ENCODE results near the gene ATP10A. TPM values are rescaled to one million over a fixed set of nuclear protein-coding genes. Genes with fewer than 3 reads are reported as not detected.
"Not testable (repeated sequence)": the region's sequence is repeated elsewhere in the genome, so short reads cannot be mapped to it uniquely, and the experiment has no call there.

The ATP10A gene
- total RNA-seq, 1 experiment from 2014 or later = 0.02 TPM

DNA sequence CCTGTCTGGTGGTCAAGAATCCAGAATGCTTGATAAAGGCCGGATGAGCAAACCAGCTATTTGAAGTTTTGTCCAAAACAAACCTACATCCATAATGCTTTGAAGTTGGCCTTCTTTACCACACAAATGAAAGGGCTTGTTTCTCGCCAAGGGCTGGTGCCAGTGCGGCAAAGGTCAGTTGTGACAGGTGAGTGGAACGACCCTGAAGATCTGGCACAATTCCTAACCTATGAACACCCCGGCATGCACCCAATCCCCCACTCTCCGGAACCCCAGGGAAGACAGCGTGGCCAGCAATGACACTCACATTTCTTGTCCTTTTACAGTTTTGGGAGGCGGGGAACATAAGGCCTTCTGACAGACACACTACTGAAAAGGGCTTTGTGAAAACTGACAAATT lies 90.6 kb downstream of the ATP10A start (continued):
- no peak for TF ChIP-seq REST (IDR thresholded peaks at IDR 0.05; ENCODE audit: low read depth)

DNA sequence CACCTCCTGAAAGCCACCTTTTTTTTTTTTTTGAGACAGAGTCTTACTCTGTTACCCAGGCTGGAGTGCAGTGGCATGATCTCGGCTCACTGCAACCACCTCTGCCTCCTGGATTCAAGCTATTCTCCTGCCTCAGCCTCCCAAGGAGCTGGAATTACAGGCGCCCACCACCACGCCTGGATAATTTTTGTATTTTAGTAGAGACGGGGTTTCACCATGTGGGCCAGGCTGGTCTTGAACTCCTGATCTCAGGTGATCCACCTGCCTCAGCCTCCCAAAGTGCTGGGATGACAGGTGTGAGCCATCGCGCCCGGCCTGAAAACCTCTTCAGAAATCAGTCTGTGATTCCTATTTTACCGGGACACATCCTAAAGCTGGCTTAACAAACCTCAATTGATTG lies 91.4 kb downstream of the ATP10A start:
- ATAC-seq; POLR2A ChIA-PET; H4K20me1 ChIP-seq (ENCODE audit: insufficient read depth); H3K9ac ChIP-seq (ENCODE audit: low read length); intact Hi-C loops (cut with micrococcal nuclease); DNase-seq (ENCODE audit: low read depth, low spot score); H3K27me3 ChIP-seq (ENCODE audit: insufficient read depth, low read length); H3K36me3 ChIP-seq (ENCODE audit: control insufficient read depth in 1 of 2, insufficient read depth in 2 of 2, low read length in 2 of 2); H3K4me1 ChIP-seq (ENCODE audit: control insufficient read depth in 1 of 2, insufficient read depth in 2 of 2, low read length in 2 of 2); RAD21 ChIA-PET (ENCODE audit: low non-redundant PET in 1 of 2, low total read pairs in 2 of 2, uncharacterized antibody in 2 of 2, unreplicated experiment in 2 of 2); H3K4me3 ChIP-seq (replicated peaks in 1 of 2; ENCODE audit: low read depth in 1 of 2, low read length in 2 of 2); H3K79me2 ChIP-seq (ENCODE audit: insufficient read depth, low read length); H3K27ac ChIP-seq (ENCODE audit: low read depth, low read length); BruUV-seq (replicated peaks); H3K9me2 ChIP-seq (ENCODE audit: insufficient read depth); H3K4me2 ChIP-seq (ENCODE audit: low read length); CTCF ChIA-PET; H2AFZ ChIP-seq (ENCODE audit: low read depth, low read length, poor library complexity, severe bottlenecking): not testable (repeated sequence)
- peaks cover 0 to 18% of the 10 kb centered on the region in 2 experiments; a peak in 2 of 4 replicates for H3K9me3 ChIP-seq (ENCODE audit: control insufficient read depth in 1 of 2, insufficient read depth in 1 of 2, low read depth in 1 of 2, low read length in 2 of 2)

- POLR2A ChIA-PET = no interaction called here
- no TSS peak for BruUV-seq (replicated peaks)
- Histone ChIP-seq H3K4me3 (replicated peaks in 1 of 2; ENCODE audit: low read depth in 1 of 2, low read length in 2 of 2) (no peak overlapping the region), H3K36me3 (ENCODE audit: control insufficient read depth in 1 of 2, insufficient read depth in 2 of 2, low read length in 2 of 2) (no peaks in the 10 kb centered on the region), H3K27me3 (ENCODE audit: insufficient read depth, low read length) (no peaks in the 10 kb centered on the region), H3K4me2 (ENCODE audit: low read length) (no peak overlapping the region), H3K4me1 (ENCODE audit: control insufficient read depth in 1 of 2, insufficient read depth in 2 of 2, low read length in 2 of 2) (no peaks in the 10 kb centered on the region), H3K79me2 (ENCODE audit: insufficient read depth, low read length) (no peaks in the 10 kb centered on the region), H3K9ac (ENCODE audit: low read length) (no peak overlapping the region), H4K20me1 (ENCODE audit: insufficient read depth) (no peaks in the 10 kb centered on the region), H2AFZ (ENCODE audit: low read depth, low read length, poor library complexity, severe bottlenecking) (no peak overlapping the region), H3K27ac (ENCODE audit: low read depth, low read length) (no peak overlapping the region), H3K9me3 (ENCODE audit: control insufficient read depth in 1 of 2, insufficient read depth in 1 of 2, low read depth in 1 of 2, low read length in 2 of 2) (peaks cover 0 to 22% of the 10 kb centered on the region in 2 experiments; a peak in 2 of 4 replicates), H3K9me2 (ENCODE audit: insufficient read depth) (no peaks in the 10 kb centered on the region)
- RAD21 ChIA-PET (ENCODE audit: low non-redundant PET in 1 of 2, low total read pairs in 2 of 2, uncharacterized antibody in 2 of 2, unreplicated experiment in 2 of 2) = no interaction called here
- ATAC-seq = no peak
- intact Hi-C loops (cut with micrococcal nuclease) = no loop called here
- CTCF ChIA-PET = no interaction called here
- TF ChIP-seq, protein P1, sequence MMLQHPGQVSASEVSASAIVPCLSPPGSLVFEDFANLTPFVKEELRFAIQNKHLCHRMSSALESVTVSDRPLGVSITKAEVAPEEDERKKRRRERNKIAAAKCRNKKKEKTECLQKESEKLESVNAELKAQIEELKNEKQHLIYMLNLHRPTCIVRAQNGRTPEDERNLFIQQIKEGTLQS (IDR thresholded peaks at IDR 0.05) = no peak
- no peak for TF ChIP-seq FOSL1 (IDR thresholded peaks at IDR 0.05; ENCODE audit: low read depth)
- DNase-seq (ENCODE audit: low read depth, low spot score) = no peak
Measured at GRCh38 chr15:25771338-25771706, 91.8 kb downstream of the ATP10A start.
